NCI-H2081 treated with DMSO at 0.1 percent for 48 hours (cell line): ENCODE results near the gene UROS.

Source experiments
- DNase-seq: peaks from one replicate; lab custom pipeline; 2025; lab: John Stamatoyannopoulos, UW

Gene UROS

DNA sequence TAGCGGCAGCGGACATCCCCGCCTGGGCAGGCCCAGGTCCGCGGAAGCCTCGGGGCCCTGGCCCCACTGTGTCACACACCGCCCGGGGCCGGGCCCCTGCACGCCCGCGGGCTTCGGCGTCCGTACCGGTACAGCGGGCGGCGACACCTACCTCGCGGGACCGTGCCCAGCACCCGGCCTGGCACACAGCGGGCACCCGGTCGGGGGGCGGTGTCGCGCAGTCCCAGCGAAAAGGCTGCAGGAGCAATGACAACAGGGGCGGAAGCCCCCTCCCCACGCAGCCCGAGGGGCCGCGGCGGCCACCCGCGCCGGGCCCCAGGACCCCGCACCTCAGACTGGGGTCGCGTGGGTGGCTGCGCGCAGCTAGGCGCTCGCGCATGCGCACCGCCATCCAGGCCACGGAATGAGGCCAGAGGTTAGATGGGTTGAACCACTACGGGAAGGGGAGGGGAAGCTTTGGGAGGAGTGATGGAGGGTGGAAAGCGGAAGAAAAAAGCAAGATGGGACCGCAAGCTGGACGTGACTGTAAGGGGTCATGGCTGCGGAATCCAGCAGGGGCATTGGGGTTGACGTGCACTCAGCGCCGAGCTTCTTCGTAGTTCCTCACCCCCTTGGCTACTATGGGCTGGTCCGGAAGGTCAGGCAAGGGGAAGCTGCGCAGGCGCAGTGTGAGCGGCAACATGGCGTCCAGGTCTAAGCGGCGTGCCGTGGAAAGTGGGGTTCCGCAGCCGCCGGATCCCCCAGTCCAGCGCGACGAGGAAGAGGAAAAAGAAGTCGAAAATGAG is at the start of gene UROS, which contains the start of gene BCCIP:
Gene UROS (minus strand): TSS at position 381 of the 785 bp plus-strand sequence. CDS start 6,759 bp downstream, outside the sequence.
Gene BCCIP (plus strand): TSS at position 669 of the 785 bp plus-strand sequence. CDS start 12 bp downstream, at position 681.
- DNase-seq = peak; percentile 55

DNA sequence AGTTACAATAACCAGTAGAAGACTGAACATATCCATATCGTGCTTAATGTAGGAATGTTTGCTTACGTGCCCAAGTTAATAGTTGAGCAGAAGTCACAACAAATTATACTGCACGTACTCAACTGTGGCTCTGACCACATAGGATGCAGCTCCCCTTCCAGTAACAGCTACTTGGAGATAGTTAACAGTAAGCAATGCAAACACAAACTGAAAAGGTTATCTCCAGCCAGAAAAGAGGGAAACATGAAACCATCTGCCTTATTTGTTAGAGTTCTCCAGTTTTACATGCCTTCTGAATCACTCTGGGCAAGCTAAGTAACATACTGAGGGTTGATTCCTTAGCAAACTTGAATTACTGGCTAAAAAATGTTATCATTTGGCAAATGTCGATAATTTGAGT is 48.3 kb upstream of the UROS start:
- no peak for DNase-seq

DNA sequence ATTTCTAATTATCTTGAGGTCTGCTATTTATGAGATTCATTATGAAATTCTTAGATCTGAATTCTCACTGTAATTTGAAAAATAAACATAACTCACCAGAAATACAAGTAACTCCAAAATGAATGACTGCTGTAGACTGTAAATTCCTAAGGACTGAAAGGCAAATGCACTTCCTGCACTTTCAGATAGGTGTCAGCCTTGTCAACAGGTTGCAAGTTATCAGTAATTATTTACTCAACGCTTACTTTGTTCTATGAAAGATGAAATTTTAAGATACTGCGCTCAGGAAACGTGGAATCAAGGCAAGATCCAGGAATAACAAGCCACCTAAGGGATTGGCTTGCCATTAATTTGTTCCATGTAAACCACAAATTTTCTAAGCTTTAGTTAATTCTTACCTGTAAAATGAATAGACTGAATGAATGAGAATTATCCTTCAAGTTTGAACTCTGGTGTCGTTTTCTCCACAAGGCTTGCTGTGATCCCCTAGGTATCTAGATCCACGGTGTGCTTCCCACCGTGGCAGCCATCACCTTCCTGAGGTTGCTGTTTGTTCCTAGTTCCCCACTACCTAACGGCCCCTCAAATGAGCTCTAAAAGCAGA is 45.4 kb upstream of the UROS start:
- DNase-seq = no peak

DNA sequence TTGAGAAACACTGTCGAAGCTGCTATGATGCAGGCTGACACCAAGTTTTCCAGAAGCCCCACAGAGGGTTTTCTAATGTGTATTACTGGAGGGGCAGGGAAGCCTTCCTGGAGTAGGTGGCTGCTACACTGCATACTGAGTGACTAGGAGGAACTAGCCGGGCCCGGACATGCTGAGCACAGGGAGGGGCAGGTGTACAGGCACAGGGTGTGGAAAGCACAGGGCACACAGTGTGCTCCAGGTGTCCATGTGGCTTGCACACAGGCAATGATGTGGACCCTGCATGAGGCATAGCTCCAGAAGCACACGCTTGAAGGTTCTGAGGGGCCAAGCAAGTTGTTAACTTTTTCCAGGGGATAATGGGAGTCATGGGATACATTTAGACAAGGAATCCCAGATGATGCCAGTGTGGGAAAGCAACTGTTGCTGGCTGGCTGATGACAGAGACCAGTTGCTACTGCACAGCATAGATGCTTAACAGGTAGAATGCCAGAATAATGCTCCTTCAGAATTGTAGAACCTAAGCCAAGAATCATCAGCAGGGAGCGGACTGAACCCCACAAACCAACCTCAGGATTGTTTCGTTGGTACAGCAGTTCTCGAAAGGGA is 43.5 kb upstream of the UROS start:
- no peak for DNase-seq

DNA sequence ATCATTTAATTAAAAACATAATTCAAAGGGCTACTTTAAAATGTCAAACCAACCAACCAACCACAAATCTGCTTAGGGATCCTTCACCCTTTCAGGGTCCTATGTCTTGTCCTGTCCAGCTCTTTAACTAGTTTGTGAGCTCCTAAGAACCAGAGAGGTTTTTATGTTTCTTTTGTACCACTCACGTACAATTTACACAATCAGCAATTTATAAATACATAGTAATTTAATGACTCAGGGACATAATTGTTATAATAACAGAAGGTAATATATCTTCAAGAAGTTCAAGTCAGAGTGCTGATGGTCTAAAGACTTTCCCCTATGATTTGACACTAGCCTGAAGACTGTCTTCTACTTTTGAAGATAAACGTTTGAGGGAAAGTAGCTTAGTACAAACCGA is 42.1 kb upstream of the UROS start:
- DNase-seq = no peak

DNA sequence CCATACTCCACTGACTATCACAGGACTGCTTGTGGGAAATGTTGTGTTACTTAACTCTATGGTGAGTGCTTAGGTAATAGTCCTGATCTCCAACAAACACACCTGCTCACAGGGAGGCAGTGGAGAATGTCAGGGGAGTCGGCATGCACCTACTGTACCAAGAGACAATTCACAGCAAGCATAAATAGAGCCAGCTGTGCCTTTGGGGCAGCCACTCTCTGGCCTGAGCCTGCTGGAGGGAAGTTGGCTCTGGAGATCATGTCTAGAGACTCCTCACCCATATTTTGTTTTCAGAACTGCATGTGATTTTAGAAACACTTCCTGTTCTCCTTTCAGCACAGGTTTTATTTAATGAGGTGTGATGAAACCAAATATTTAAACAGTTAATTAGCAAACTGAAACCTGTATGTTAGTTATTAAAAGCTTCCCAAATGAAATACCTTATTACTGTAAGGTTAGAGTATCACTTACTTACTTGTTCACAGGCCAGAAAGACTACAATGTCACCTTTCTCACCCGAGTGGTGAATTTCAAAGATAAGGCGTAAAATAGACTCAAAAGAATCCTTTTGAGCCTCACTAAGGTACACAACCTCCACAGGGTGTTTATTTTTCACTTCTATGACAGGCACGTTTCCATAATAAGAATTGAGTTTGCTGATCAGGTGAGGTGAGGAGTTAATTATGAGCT is 36.2 kb upstream of the UROS start:
- DNase-seq = no peak

DNA sequence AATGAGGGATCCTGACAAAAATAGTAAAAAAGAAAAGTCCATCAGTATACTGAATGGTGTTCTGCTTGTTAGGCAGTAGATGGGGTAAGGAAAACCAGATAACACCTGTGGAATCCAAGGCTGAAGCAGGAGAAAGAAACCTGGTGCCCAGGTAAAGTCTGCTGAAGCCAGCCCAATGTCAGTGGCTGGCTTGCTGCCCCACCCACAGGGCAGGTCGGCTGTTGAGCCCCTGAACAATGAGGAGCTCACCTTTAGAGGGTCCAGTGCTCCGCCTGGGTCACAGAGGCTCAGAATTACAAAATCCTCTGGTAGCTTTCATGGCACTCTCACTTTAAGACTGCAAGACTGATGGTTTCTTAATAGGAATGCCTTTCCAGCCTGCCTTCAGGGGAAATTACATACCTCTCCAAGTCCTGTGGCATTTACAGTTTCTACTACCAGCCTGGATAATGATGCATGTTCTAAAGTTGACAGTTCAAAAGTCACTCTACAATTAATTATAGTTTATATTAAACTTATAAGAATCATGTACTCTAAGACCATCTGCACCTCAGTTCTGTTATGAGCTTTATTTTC is 34.2 kb upstream of the UROS start:
- DNase-seq = no peak

DNA sequence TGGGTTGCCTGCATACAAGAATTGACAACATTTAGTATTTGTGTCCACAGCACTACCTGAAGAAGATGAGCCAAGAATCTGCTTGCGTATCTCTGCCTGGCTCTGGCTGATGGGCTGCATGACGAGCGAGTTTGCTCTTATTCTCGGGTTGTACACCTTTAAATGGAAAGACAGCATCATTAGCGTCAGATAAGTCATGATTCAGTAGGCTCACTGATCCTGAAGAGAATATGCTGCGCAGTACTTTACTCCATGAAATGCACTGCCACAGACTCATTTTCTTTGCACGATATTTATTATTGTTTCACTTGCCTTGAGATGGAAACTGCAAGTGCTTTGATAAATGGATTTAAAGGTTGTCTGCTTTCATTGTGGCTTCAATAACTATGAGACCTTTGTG is 29.4 kb upstream of the UROS start:
- no peak for DNase-seq

DNA sequence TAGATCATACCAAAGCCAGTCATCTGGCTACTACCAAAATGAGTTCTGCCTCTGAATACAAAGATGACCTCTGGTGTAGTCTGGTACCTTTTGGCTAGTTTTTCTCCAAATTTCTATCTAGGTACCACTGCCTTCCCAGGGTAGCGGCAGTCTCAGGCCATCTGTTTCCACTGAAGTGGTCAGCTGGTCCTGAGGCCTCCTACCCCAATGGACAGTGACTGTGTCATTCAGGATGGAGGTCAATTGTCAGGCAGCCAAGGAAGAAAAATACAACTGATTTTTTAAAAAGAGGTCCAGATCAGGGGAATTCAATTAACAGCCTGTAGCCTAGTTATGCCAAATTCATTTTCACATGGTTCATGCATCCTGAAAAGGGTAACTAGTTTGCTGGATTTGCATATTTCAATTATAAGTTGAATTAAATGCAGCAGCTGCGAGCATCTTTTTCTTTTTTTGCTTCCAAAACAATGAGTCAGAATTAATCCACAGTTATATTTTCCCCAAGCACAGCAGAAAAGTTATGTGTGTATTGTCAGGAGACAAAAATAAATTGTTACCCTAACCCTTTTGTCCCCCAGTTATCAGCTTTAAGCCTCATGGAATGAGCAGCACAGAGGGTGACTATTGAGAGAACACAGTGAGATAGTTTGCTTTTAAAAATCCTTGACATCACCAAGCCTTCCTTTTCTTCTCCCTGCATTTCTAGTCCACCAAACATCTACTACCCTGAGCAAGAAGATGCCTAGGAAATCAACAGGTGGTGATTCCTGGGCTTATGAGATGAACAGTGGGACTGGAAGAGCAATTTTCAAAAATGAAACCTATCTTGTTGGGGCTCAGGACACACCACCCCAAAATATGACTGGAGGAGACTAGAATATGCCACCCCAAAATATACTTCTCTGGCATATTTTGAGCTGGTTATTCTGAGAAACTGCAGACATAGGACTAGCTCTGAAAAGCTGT is 28.0 kb upstream of the UROS start:
- no peak for DNase-seq

DNA sequence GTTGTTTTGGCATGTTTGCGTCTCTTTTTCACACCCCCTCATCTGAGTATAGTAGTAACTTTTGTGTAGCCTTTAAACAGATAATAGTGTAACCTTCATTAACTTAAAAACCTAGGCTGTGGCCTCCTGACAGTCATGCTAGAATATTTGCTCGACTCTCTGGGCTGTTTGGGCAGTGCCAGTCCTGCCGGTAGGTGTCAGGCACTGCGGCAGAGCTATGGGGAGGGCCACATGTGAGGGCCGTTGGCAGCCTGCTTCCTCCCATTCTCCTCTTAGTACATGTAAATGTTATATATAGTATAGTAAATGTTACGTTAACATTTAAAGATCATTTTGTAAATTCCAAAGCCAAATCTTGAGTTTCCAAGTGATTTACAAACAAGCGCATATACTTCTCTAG is 26.4 kb upstream of the UROS start:
- no peak for DNase-seq

DNA sequence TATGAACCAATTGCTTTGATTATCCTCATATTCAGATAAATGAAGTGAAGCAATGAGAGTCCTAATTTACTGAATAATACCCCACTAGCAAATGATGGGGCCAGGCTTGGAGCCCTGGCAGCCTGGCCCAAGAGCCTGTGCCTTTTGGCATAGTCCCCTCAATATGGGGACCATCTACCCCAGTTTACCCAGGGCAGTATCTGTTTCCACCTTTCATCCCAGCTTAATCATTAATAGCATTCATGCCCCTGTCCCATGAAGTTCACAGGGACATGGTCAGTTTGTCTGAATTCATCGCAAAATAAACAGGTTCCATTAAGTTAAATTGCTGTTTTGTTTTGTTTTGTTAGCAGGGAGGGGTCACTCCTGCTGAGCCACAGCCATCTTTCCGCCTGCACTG is 25.8 kb upstream of the UROS start:
- DNase-seq = no peak

DNA sequence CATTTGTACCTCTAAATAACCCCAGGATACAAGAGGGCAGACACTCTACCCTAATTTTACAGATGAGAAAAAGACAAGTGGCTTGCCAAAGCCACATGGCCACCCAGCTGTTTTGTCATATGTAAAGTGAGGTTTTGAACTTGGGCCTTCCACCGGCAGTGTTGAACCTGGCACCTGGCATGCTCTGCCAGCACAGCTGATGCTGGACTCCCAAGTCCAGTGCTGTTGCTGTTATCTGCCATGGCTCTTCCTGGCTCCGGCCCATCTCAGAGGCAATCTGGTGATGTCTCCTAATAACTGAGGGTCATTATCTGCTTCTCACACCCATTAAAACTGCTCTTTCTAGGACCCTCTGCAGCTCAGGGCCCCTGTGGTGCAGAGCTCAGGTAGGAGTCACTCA is 25.3 kb upstream of the UROS start:
- no peak for DNase-seq

DNA sequence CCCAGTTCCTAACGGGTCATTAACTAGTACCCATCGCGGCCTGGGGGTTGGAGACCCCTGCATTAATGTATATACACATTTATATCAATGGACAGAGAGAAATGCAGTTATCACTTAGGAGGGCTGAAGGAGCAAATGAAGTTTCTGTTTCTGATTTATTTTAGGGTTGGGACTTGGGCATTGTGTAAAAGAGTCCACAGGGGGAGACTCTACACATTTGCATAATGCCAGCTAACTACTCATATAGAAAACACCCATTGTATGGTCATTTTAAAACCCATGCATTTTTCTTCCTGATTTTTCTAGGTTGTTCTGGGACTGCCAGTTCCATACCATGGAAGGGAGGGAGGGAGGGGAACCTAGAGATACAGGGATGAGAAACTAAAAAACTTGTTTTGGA is 23.8 kb upstream of the UROS start:
- no peak for DNase-seq

DNA sequence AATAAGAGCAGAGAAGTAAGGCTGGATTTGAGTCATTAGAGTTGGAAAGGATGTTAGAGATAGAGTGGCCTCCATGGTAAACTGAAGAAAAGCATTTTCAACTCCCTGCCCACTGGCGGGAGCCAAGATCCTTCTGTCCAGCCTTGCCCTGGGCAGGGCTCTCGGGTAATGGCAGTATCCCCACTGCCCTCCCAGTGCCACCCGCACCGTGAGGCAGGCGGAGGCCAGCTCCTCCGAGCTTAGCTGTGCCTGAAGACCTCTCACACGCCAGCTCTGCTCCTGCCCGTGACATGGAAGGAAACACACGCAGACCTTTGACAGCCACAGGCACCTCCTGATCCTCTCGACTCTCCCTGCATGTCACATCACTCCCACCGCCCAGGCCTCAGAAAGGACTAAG is 22.6 kb upstream of the UROS start:
- DNase-seq = no peak

DNA sequence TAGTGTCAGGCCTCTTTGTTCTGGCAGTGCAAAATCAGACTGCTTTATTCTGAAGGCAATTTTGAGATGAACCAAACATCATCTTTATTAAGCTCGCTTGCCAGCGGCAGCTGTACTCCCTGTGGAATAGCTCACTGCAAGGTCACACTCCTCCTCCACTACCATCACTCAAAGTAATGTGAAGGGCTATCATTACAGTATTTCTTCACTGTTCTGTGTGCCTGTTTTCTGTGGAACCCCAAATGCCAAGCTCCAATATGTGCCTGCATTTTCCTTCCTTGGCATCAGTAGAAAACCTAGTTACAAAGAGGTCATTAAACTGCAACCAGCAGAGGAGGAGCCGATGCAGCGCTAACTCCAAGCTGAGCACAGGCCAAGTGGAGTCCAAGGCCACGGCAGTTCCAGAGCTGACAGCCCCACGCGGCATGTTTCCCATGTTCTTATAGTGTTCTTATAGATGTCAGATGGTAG is 21.7 kb upstream of the UROS start:
- no peak for DNase-seq

DNA sequence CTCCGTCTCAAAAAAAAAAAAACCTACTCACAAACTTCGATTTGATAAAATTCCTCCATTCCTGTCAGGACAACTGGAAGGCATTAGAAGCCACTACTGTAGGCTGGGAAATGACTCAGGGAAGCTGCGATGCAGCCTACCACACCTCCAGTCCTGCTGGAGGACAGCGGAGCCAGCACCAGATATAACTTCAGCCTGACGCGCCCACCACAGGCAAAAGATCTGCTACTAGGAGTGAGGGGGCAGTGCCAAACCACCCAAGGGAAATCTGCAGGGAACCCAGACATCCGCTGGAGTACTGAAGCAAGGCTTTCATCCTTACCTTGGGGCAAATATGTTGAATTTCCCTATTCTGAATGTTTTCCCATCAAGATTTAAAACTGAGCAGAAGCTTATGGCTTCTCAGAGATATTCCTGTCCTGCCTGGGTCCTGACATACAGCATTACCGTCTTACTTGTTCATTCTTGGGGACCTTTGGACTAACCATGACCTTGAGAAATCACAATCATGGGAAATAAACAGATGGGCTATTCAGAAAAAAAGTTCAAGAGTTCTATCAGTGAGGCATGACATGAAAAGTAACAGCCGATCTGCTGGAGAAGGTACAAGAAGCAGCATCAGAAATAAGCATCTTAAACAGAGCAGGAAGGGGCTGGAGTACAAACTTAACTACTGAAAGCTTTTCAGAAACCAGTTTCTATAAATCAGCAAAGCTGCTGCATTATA is 20.7 kb upstream of the UROS start:
- no peak for DNase-seq

DNA sequence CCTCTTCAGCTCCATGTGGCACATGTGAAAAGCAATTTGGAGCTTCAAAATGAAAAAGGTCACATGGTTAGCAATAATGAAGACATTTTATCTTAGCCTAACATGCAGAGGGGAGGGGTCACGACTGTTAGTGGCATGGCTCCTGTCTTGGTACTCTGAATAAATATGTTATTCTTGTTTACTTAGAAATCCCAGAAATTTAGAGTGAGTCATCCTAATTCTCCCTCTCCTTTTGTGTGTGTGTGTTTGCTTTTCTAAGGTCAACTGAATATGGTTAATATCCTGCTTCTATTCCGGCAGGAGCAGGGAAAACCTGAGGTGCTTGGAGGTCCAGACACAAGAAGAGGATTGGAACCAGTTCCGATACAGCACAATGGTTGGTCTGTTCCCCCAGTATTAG is 17.9 kb upstream of the UROS start:
- DNase-seq = no peak

DNA sequence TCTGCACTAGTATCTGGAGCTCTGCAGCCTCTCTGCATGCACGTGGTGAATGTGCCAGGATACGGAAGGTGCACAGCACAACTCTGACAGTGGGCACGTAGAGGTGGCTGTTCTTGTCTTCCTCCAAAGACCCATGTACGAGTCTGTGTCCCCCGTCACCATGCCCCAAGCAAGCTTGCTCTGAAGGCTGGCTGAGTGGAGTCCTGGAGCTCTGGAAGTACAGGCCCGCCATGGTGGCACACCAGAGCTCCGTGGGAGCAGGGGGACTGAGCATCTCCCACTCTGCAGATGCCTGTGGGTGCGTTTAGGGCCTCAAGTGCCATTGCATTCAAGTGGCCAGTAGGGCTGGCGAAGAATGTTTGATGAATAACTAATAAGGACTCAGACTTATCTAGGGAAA is 17.3 kb upstream of the UROS start:
- no peak for DNase-seq

DNA sequence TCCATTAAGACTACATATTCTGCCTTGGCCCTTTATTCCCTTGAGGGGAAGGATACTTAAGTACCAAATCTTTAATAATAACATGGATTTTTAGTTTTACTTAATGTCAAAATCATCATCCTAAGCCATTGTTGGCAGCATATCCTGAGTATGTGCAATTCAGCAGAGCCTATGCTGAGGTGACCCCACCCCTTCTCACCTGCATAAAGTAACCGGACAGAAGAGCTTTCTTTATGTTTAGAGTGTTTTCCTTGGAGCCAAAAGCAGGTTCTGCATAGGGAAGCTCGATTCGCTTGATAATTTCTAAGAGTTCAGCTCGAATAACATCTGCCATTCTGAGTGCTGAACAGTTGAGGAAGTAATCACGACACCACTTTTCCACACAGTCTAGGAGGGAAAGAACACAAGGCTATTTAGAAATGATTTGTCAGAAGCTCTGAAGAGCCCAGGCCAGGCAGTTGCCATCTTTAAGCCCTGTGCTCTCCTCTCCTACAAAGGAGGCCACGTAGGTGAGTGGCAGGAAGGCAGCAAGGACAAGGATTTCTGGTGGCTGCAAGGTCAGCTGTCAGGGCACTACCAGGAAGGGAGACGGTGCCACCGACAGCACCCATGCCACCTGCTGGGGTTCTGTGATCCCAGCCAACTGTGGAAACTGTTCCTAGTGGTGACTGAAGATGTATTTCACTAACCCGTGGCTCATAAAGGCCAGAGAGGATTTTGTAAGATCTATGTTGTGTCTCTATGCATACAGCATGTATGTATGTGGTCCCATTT is 15.9 kb upstream of the UROS start:
- DNase-seq = no peak

DNA sequence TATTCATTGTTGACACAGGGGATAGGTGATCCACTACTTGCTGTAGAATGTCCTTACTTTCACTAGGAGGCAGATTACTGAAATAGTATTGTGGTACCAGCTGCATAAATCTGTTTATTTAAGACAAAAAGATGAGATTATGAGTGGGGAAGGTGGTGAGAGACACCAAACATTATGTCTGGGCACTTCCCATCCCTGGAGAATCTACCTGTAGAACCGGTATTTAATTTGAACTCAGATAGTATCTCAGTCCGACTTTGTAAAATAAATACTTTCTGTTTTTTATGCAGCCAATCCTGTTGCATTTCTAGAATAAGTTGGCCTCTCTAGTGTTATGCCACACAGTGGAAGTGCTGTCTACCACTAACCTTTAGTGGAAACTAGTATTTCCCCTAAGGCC is 13.7 kb upstream of the UROS start:
- no peak for DNase-seq
